B cell (primary cell): ENCODE measurements around the gene UBR3. TPM values are rescaled to one million over a fixed set of nuclear protein-coding genes. Genes with fewer than 3 reads are reported as not detected.

Source experiments
- ATAC-seq: fragments of 200-7000 bp; cut with Tn5 transposase; one replicate; pipeline ENCODE4 v1.10.0; 2021; ENCODE audit warnings: low read depth, mild to moderate bottlenecking, moderate number of reproducible peaks, moderate library complexity
- CTCF ChIA-PET: fragments of 350-600 bp; sonication (Branson Sonifier 250); formaldehyde crosslinking; loops from one replicate; lab custom pipeline; 2021; ENCODE audit warnings: antibody characterized with exemption, inconsistent platforms; lab: Charles Lee
- POLR2A ChIA-PET: fragments of 350-600 bp; sonication (Branson Sonifier 250); formaldehyde crosslinking; loops from one replicate; lab custom pipeline; 2021; ENCODE audit warnings: antibody characterized with exemption; lab: Charles Lee
- DNase-seq: peaks from one replicate; pipeline ENCODE4 v3.0.0; 2013
- H2AFZ ChIP-seq: 2 replicates; pipeline ENCODE4 v1.6.1; 2012; ENCODE audit warnings: mild to moderate bottlenecking, low read depth, low read length; ENCODE audit not compliant: insufficient read depth, poor library complexity, severe bottlenecking
- H3K27ac ChIP-seq, 2 donors: 1 replicate in 1 of 2; 2 replicates in 1 of 2; pipeline ENCODE4 v1.5.1; 2012 to 2013; ENCODE audit warnings: low read length in 2 of 2, mild to moderate bottlenecking in 2 of 2, moderate library complexity in 1 of 2
- H3K27me3 ChIP-seq, 4 experiments: fragments of 200-600 bp in 1 of 4; sonication (generic) in 1 of 4; replicated peaks in 1 of 4; 1 replicate in 2 of 4; 2 replicates in 2 of 4; pipeline versions ENCODE4 v1.6.1 to v1.7.0; 2013 to 2016; ENCODE audit warnings: low read length in 3 of 4, mild to moderate bottlenecking in 2 of 4, mixed read lengths in 1 of 4, moderate library complexity in 1 of 4; ENCODE audit not compliant: insufficient read depth in 4 of 4, control insufficient read depth in 3 of 4; ENCODE audit errors: control extremely low read depth in 1 of 4
- H3K36me3 ChIP-seq, 2 experiments: replicated peaks in 1 of 2; 1 replicate in 1 of 2; 2 replicates in 1 of 2; pipeline versions ENCODE4 v1.6.1 to v1.7.1; 2013; ENCODE audit warnings: low read length in 1 of 2; ENCODE audit not compliant: insufficient read depth in 2 of 2, control insufficient read depth in 1 of 2; ENCODE audit errors: control extremely low read depth in 1 of 2, extremely low read depth in 1 of 2
- H3K4me1 ChIP-seq, 2 donors: fragments of 200-600 bp in 1 of 2; sonication (generic) in 1 of 2; 1 replicate in 1 of 2; 2 replicates in 1 of 2; pipeline versions ENCODE4 v1.5.1 to v1.6.1; 2013 to 2017; ENCODE audit warnings: low read length in 2 of 2; ENCODE audit not compliant: control insufficient read depth in 2 of 2, insufficient read depth in 2 of 2
- H3K4me2 ChIP-seq: replicated peaks from 2 replicates; pipeline ENCODE3; 2012; ENCODE audit warnings: mild to moderate bottlenecking, low read depth, low read length; ENCODE audit not compliant: poor library complexity, severe bottlenecking
- H3K4me3 ChIP-seq, 5 experiments: fragments of 200-600 bp in 1 of 5; sonication (generic) in 1 of 5; 1 replicate in 3 of 5; 2 replicates in 2 of 5; pipeline versions ENCODE4 v1.5.1 to v1.7.0; 2011 to 2016; ENCODE audit warnings: low read length in 4 of 5, mild to moderate bottlenecking in 4 of 5, low read depth in 2 of 5, control low read depth in 1 of 5, moderate library complexity in 1 of 5; ENCODE audit not compliant: insufficient read depth in 1 of 5; ENCODE audit errors: control extremely low read depth in 1 of 5, extremely low read depth in 1 of 5
- H3K79me2 ChIP-seq: fragments of 200-600 bp; sonication (generic); one replicate; pipeline ENCODE4 v1.6.0; 2016; ENCODE audit warnings: low read length; ENCODE audit not compliant: control insufficient read depth, insufficient read depth
- H3K9ac ChIP-seq: fragments of 200-600 bp; sonication (generic); 2 replicates; pipeline ENCODE4 v1.6.1; 2017; ENCODE audit warnings: mild to moderate bottlenecking, low read length, moderate library complexity
- H3K9me3 ChIP-seq, 3 donors: one replicate each; pipeline versions ENCODE4 v1.6.1 to v1.7.1; 2013; ENCODE audit warnings: low read length in 2 of 3; ENCODE audit not compliant: control insufficient read depth in 2 of 3, insufficient read depth in 1 of 3; ENCODE audit errors: control extremely low read depth in 1 of 3
- H4K20me1 ChIP-seq: 2 replicates; pipeline ENCODE4 v1.6.0; 2012; ENCODE audit warnings: mild to moderate bottlenecking, low read length; ENCODE audit not compliant: insufficient read depth, control insufficient read depth, poor library complexity, severe bottlenecking
- H3K27ac Mint-ChIP-seq: one replicate; pipeline ENCODE4 v1.8.0; 2021; ENCODE audit warnings: mixed read lengths
- H3K27me3 Mint-ChIP-seq: one replicate; pipeline ENCODE4 v1.8.0; 2021; ENCODE audit warnings: mixed read lengths
- H3K4me1 Mint-ChIP-seq: one replicate; pipeline ENCODE4 v1.8.0; 2021; ENCODE audit warnings: mixed read lengths
- H3K4me3 Mint-ChIP-seq: one replicate; pipeline ENCODE4 v1.8.0; 2021; ENCODE audit warnings: mixed read lengths
- H3K9me3 Mint-ChIP-seq: one replicate; pipeline ENCODE4 v1.8.0; 2022; ENCODE audit warnings: mixed read lengths; ENCODE audit not compliant: insufficient read depth
- CTCF ChIP-seq: fragments of 200-600 bp; IDR thresholded peaks from one replicate; pipeline ENCODE4 v1.8.0; 2022; ENCODE audit warnings: antibody characterized with exemption, mild to moderate bottlenecking
- EZH2 ChIP-seq: IDR thresholded peaks from 2 replicates; pipeline ENCODE4 v1.6.1; 2012; ENCODE audit warnings: borderline replicate concordance, low read depth, mild to moderate bottlenecking, moderate library complexity, low read length; ENCODE audit not compliant: insufficient read depth, poor library complexity, severe bottlenecking
- WGBS: methylation state at CpG from one replicate; pipeline ENCODE4 v1.1.5; 2013; ENCODE audit warnings: missing lambda C conversion rate; ENCODE audit not compliant: insufficient coverage; 5-methylcytosine and 5-hydroxymethylcytosine counted together
- intact Hi-C: fragments of 100-400 bp; cut with micrococcal nuclease; formaldehyde crosslinking; loops from one replicate; pipeline ENCODE4 v1.10.0; 2022
- polyA plus RNA-seq: library from polyadenylated mRNA; depleted of rRNA; stranded (reverse); fragments of >200 nt; gene quantifications from 2 replicates; pipeline ENCODE4 v1.2.3, GENCODE V29; 2012
- total RNA-seq, 2 donors: library from RNA; stranded (reverse); fragments of 120-200 nt in 1 of 2; gene quantifications; 1 replicate in 1 of 2; 2 replicates in 1 of 2; pipeline versions ENCODE4 v1.2.3 to v1.2.4, GENCODE V29; 2013 to 2022

UBR3 gene
- total and polyA plus RNA-seq, 2 donors (not counting 1 experiment from before 2014, with no cell fraction given), result 5.9 to 58.1 TPM

GRCh38 chr2:170019060-170019805, 192.0 kb downstream of the UBR3 start:
- no peaks in the 10 kb centered on the region for H3K9me3 Mint-ChIP-seq
- Histone ChIP-seq H3K27me3 (no peaks in the 10 kb centered on the region), H3K9ac (no peak overlapping the region), H3K4me1 (no peaks in the 10 kb centered on the region), H3K4me2 (no peak overlapping the region), H3K4me3 (no peak overlapping the region), H3K36me3 (peaks cover 0 to 2% of the 10 kb centered on the region in 2 experiments), H2AFZ (no peak overlapping the region), H3K27ac (no peak overlapping the region), H3K79me2 (no peaks in the 10 kb centered on the region), H3K9me3 (no peaks in the 10 kb centered on the region), H4K20me1 (no peaks in the 10 kb centered on the region)
- intact Hi-C loops, result no loop called here
- ChIA-PET POLR2A (no interaction called here), CTCF (no interaction called here)
- H3K4me1 Mint-ChIP-seq, result no peaks in the 10 kb centered on the region
- ATAC-seq (no peak), DNase-seq (no peak)
- no peak overlapping the region for H3K4me3 Mint-ChIP-seq
- H3K27me3 Mint-ChIP-seq, result no peaks in the 10 kb centered on the region
- TF ChIP-seq CTCF (no peak), EZH2 (no peak)
- WGBS, result 86% methylated on average over 1 of the region's 5 CpGs
- H3K27ac Mint-ChIP-seq, result no peak overlapping the region

GRCh38 chr2:170020777-170021176, 193.5 kb downstream of the UBR3 start:
- no peaks in the 10 kb centered on the region for H4K20me1 ChIP-seq
- no peaks in the 10 kb centered on the region for H3K4me1 ChIP-seq
- no peaks in the 10 kb centered on the region for H3K4me1 Mint-ChIP-seq
- POLR2A ChIA-PET, result no interaction called here
- no peaks in the 10 kb centered on the region for H3K9me3 ChIP-seq
- CTCF ChIA-PET, result no interaction called here
- no peaks in the 10 kb centered on the region for H3K79me2 ChIP-seq
- H3K27me3 ChIP-seq, result no peaks in the 10 kb centered on the region
- H3K9me3 Mint-ChIP-seq, result no peaks in the 10 kb centered on the region
- H3K27me3 Mint-ChIP-seq, result no peaks in the 10 kb centered on the region
- intact Hi-C loops, result no loop called here
- no peak overlapping the region for H3K4me2 ChIP-seq
- ATAC-seq (no peak), DNase-seq (no peak)
- WGBS, result no CpG with 5 or more reads among the region's 1 CpG
- H3K4me3 ChIP-seq, result no peak overlapping the region
- TF ChIP-seq EZH2, result no peak
- TF ChIP-seq CTCF, result no peak
- no peak overlapping the region for H3K9ac ChIP-seq
- peaks cover 0 to 2% of the 10 kb centered on the region in 2 experiments for H3K36me3 ChIP-seq
- no peak overlapping the region for H3K27ac ChIP-seq
- no peak overlapping the region for H2AFZ ChIP-seq
- H3K4me3 Mint-ChIP-seq, result no peak overlapping the region
- no peak overlapping the region for H3K27ac Mint-ChIP-seq
